GM23338 (cell line): ENCODE data around the gene ADIPOR2. TPM values are rescaled to one million over a fixed set of nuclear protein-coding genes. Genes with fewer than 3 reads are reported as not detected.
"Not testable (repeated sequence)": the region's sequence is repeated elsewhere in the genome, so short reads cannot be mapped to it uniquely, and the experiment has no call there.

Experiments
- ATAC-seq: fragments of 200-7000 bp; cut with Tn5 transposase; 3 replicates; pipeline ENCODE4 v1.9.1; 2020
- DNase-seq: peaks from one replicate; pipeline ENCODE4 v3.0.0-alpha.2; 2015; ENCODE audit warnings: low spot score
- H2AFZ ChIP-seq: fragments of 200-600 bp; sonication (generic); 2 replicates; pipeline ENCODE4 v1.8.0; 2016; ENCODE audit warnings: antibody characterized with exemption, mild to moderate bottlenecking, moderate library complexity
- H3F3A ChIP-seq: fragments of 200-600 bp; sonication (generic); replicated peaks from 2 replicates; pipeline ENCODE4 v1.8.0; 2017; ENCODE audit warnings: antibody characterized with exemption, mixed run types, low read depth
- H3K27ac ChIP-seq: fragments of 200-600 bp; sonication (generic); 2 replicates; pipeline ENCODE4 v1.6.1; 2016; ENCODE audit warnings: low read depth
- H3K27me3 ChIP-seq: fragments of 200-600 bp; sonication (generic); 2 replicates; pipeline ENCODE4 v1.8.0; 2016; ENCODE audit warnings: mild to moderate bottlenecking, mixed run types, moderate library complexity; ENCODE audit not compliant: insufficient read depth
- H3K36me3 ChIP-seq: fragments of 200-600 bp; sonication (generic); 2 replicates; pipeline ENCODE4 v1.8.0; 2016; ENCODE audit warnings: mild to moderate bottlenecking; ENCODE audit not compliant: insufficient read depth
- H3K4me1 ChIP-seq: fragments of 200-600 bp; sonication (generic); 2 replicates; pipeline ENCODE4 v1.8.0; 2016; ENCODE audit warnings: mild to moderate bottlenecking, moderate library complexity; ENCODE audit not compliant: insufficient read depth
- H3K4me2 ChIP-seq: fragments of 200-600 bp; sonication (generic); 2 replicates; pipeline ENCODE4 v1.7.1; 2017; ENCODE audit warnings: mixed run types
- H3K4me3 ChIP-seq: fragments of 200-600 bp; sonication (generic); 2 replicates; pipeline ENCODE4 v1.6.1; 2016; ENCODE audit warnings: mixed run types
- H3K79me2 ChIP-seq: fragments of 200-600 bp; sonication (generic); replicated peaks from 2 replicates; pipeline ENCODE4 v1.8.0; 2017; ENCODE audit warnings: mild to moderate bottlenecking; ENCODE audit not compliant: insufficient read depth
- H3K9me2 ChIP-seq: fragments of 200-600 bp; sonication (generic); 2 replicates; pipeline ENCODE4 v1.8.0; 2017; ENCODE audit not compliant: insufficient read depth
- H4K20me1 ChIP-seq: fragments of 200-600 bp; sonication (generic); replicated peaks from 2 replicates; pipeline ENCODE4 v1.8.0; 2017; ENCODE audit warnings: mild to moderate bottlenecking; ENCODE audit not compliant: insufficient read depth
- H3K27ac Mint-ChIP-seq: 2 replicates; pipeline ENCODE4 v1.8.0; 2020; ENCODE audit warnings: inconsistent platforms, mild to moderate bottlenecking, moderate library complexity, mixed read lengths
- H3K27me3 Mint-ChIP-seq: 3 replicates; pipeline ENCODE4 v1.8.0; 2022; ENCODE audit warnings: low read depth, mild to moderate bottlenecking, moderate library complexity, mixed read lengths, inconsistent platforms; ENCODE audit not compliant: insufficient read depth, poor library complexity
- H3K36me3 Mint-ChIP-seq: 3 replicates; pipeline ENCODE4 v1.8.0; 2021; ENCODE audit warnings: low read depth, mild to moderate bottlenecking, inconsistent platforms, moderate library complexity, mixed read lengths
- H3K4me1 Mint-ChIP-seq: 3 replicates; pipeline ENCODE4 v1.8.0; 2020; ENCODE audit warnings: mild to moderate bottlenecking, inconsistent platforms, mixed read lengths
- H3K4me3 Mint-ChIP-seq: 3 replicates; pipeline ENCODE4 v1.8.0; 2021; ENCODE audit warnings: moderate library complexity, mild to moderate bottlenecking, inconsistent platforms, mixed read lengths
- H3K9me3 Mint-ChIP-seq: 3 replicates; pipeline ENCODE4 v1.8.0; 2020; ENCODE audit warnings: moderate library complexity, mild to moderate bottlenecking, inconsistent platforms, mixed read lengths
- polyA plus RNA-seq: library from polyadenylated mRNA; unstranded; fragments of >200 nt; fragmentation: Nextera tagmentation; extraction: Ambion mirVana; gene quantifications from 2 replicates; pipeline ENCODE4 v1.2.1, GENCODE V29; 2016
- total RNA-seq: library from RNA; depleted of rRNA; stranded (reverse); fragments of >200 nt; shearing (Covaris generic); gene quantifications from 2 replicates; pipeline ENCODE4 v1.2.3, GENCODE V29; 2014

Gene ADIPOR2
- total and polyA plus RNA-seq, 2 experiments from 2014 or later = 11.7 to 36.2 TPM

GRCh38 chr12:1712305-1712704 lies 21.4 kb downstream of the ADIPOR2 start:
- not testable (repeated sequence) for H3K27me3 ChIP-seq, H3K4me3 ChIP-seq, H3K27me3 Mint-ChIP-seq, H3K4me2 ChIP-seq, DNase-seq, H3K27ac ChIP-seq, H3K9me2 ChIP-seq, H3K36me3 ChIP-seq, H3F3A ChIP-seq, ATAC-seq, H3K4me1 Mint-ChIP-seq, H3K4me3 Mint-ChIP-seq, H3K27ac Mint-ChIP-seq, H2AFZ ChIP-seq, H3K4me1 ChIP-seq
- H3K9me3 Mint-ChIP-seq = peaks cover 18% of the 10 kb centered on the region
- H4K20me1 ChIP-seq = peaks cover 11% of the 10 kb centered on the region
- H3K79me2 ChIP-seq = peaks cover 99% of the 10 kb centered on the region
- H3K36me3 Mint-ChIP-seq = peaks cover 39% of the 10 kb centered on the region

GRCh38 chr12:1712852-1713251 lies 22.0 kb downstream of the ADIPOR2 start:
- not testable (repeated sequence) for DNase-seq, H3K9me2 ChIP-seq, H3K4me3 ChIP-seq, H3K36me3 ChIP-seq, H4K20me1 ChIP-seq, H2AFZ ChIP-seq, H3K4me3 Mint-ChIP-seq, H3K27me3 Mint-ChIP-seq, ATAC-seq, H3K27ac ChIP-seq, H3K4me1 ChIP-seq, H3F3A ChIP-seq, H3K27me3 ChIP-seq, H3K4me2 ChIP-seq, H3K27ac Mint-ChIP-seq, H3K4me1 Mint-ChIP-seq
- H3K79me2 ChIP-seq = peaks cover 99% of the 10 kb centered on the region
- Mint-ChIP-seq H3K9me3 (peaks cover 18% of the 10 kb centered on the region), H3K36me3 (peaks cover 39% of the 10 kb centered on the region)

DNA sequence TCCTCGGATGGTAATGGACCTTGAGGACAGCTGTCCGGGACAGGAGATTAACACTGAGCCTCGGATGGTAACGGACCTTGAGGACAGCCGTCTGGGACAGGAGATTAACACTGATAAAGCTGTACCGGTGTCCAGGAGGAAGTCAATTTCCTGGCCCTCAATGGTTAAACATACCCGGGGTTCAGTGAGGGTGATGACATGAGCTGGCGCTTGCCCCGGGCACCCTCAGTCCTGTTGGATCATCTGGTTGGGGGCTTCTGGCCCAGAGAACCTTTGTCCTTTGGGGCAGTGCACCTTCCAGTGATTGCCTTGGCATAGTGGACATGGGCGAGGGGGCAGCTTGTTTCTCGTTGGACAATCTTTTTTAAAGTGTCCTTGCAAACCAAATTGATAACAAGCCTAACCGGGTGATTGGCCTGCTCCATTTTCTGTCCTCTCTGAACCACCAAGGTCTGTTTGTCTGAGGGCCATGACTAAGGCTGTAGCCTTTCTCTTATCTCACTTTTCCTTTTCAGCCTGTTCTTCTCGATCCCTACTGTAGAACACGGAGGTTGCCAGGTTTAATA lies 23.0 kb downstream of the ADIPOR2 start:
- H3K27ac Mint-ChIP-seq, H4K20me1 ChIP-seq: not testable (repeated sequence)
- peaks cover 39% of the 10 kb centered on the region for H3K36me3 Mint-ChIP-seq

DNA sequence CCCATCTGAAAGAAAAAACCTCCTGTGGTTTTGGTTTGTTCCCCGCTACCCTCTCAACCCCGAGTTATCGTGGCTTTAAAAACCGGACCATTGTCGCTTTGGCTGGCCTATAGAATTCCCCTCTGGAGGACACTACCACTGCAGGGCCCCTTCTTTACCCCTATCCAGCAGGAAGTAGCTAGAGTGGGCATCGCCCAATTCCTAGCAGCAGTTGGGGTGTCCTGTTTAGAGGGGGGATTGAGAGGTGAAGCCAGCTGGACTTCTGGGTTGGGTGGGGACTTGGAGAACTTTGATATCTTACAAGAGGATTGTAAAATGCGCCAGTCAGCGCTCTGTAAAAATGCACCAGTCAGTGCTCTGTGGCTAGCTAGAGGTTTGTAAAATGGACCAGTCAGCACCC lies 24.6 kb downstream of the ADIPOR2 start:
- Mint-ChIP-seq H3K36me3 (peaks cover 47% of the 10 kb centered on the region), H3K9me3 (peaks cover 29% of the 10 kb centered on the region)
- H3K4me3 Mint-ChIP-seq, H3K27me3 ChIP-seq, H3K4me3 ChIP-seq, H2AFZ ChIP-seq, H3K27ac Mint-ChIP-seq, H3K4me1 Mint-ChIP-seq, H3K27ac ChIP-seq, ATAC-seq, H3K27me3 Mint-ChIP-seq, H3F3A ChIP-seq, DNase-seq, H4K20me1 ChIP-seq, H3K4me1 ChIP-seq, H3K4me2 ChIP-seq, H3K9me2 ChIP-seq, H3K36me3 ChIP-seq: not testable (repeated sequence)
- peaks cover 99% of the 10 kb centered on the region for H3K79me2 ChIP-seq

More for the DNA sequence above, 23.0 kb downstream of the ADIPOR2 start:
- H3K4me3 ChIP-seq, H3K4me1 ChIP-seq, H2AFZ ChIP-seq, H3K4me1 Mint-ChIP-seq, H3K27ac ChIP-seq, H3K4me2 ChIP-seq, ATAC-seq, H3K9me2 ChIP-seq, DNase-seq, H3K27me3 ChIP-seq, H3F3A ChIP-seq, H3K36me3 ChIP-seq, H3K4me3 Mint-ChIP-seq, H3K27me3 Mint-ChIP-seq: not testable (repeated sequence)
- H3K79me2 ChIP-seq = peaks cover 99% of the 10 kb centered on the region
- peaks cover 18% of the 10 kb centered on the region for H3K9me3 Mint-ChIP-seq
